Measurements from ENCODE around the gene SMAP2. TPM values are rescaled to one million over a fixed set of nuclear protein-coding genes. Genes with fewer than 3 reads are reported as not detected.

SMAP2 gene
- total RNA-seq, 1 donor from 2014 or later: 72.8 TPM

DNA sequence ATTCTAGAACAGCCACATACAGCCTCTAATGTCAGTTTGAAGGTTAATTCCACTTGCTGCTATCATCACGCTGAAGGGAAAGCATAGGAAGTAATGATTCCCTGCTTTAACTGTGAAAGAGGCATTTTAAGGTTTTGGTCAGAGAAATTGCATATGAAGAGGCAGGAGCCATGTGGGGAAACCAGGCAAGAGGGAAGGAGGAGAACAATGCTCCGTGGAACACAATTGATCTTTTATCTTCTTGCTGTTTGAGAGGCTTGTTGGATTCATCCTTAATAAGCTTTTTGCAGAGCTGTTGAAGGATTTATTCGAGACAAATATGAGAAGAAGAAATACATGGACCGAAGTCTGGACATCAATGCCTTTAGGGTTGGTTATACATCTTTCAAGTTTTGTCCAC is 35.9 kb downstream of the SMAP2 start:
- Histone ChIP-seq H3K9me3 (no peaks in the 10 kb centered on the region), H3K4me1 (peaks cover 7% of the 10 kb centered on the region), H3K36me3 (peaks cover 56% of the 10 kb centered on the region), H3K27me3 (ENCODE audit: low read depth) (no peaks in the 10 kb centered on the region), H3K4me3 (no peak overlapping the region), H3K27ac (no peak overlapping the region)
- DNase-seq: no peak
- ATAC-seq: no peak
- no peak for TF ChIP-seq CTCF (IDR thresholded peaks at IDR 0.05)
- intact Hi-C loops (cut with DNase I): no loop called here

GRCh38 chr1:40411294-40411693 is 37.8 kb downstream of the SMAP2 start:
- peaks cover 74% of the 10 kb centered on the region for H3K36me3 ChIP-seq
- no peaks in the 10 kb centered on the region for H3K9me3 ChIP-seq
- H3K27ac ChIP-seq: no peak overlapping the region
- no peaks in the 10 kb centered on the region for H3K27me3 ChIP-seq (ENCODE audit: low read depth)
- TF ChIP-seq CTCF (IDR thresholded peaks at IDR 0.05): no peak
- H3K4me1 ChIP-seq: no peaks in the 10 kb centered on the region
- ATAC-seq (no peak), DNase-seq (no peak)
- H3K4me3 ChIP-seq: no peak overlapping the region
- intact Hi-C loops (cut with DNase I): no loop called here

- TF ChIP-seq CTCF (IDR thresholded peaks at IDR 0.05): no peak
- intact Hi-C loops (cut with DNase I): no loop called here
- H3K4me3 ChIP-seq: no peak overlapping the region
- peaks cover 79% of the 10 kb centered on the region for H3K36me3 ChIP-seq
- no peaks in the 10 kb centered on the region for H3K27me3 ChIP-seq (ENCODE audit: low read depth)
- DNase-seq (no peak), ATAC-seq (no peak)
- no peaks in the 10 kb centered on the region for H3K4me1 ChIP-seq
- H3K27ac ChIP-seq: no peak overlapping the region
- no peaks in the 10 kb centered on the region for H3K9me3 ChIP-seq
Observed at GRCh38 chr1:40411843-40412242, 38.3 kb downstream of the SMAP2 start.

DNA sequence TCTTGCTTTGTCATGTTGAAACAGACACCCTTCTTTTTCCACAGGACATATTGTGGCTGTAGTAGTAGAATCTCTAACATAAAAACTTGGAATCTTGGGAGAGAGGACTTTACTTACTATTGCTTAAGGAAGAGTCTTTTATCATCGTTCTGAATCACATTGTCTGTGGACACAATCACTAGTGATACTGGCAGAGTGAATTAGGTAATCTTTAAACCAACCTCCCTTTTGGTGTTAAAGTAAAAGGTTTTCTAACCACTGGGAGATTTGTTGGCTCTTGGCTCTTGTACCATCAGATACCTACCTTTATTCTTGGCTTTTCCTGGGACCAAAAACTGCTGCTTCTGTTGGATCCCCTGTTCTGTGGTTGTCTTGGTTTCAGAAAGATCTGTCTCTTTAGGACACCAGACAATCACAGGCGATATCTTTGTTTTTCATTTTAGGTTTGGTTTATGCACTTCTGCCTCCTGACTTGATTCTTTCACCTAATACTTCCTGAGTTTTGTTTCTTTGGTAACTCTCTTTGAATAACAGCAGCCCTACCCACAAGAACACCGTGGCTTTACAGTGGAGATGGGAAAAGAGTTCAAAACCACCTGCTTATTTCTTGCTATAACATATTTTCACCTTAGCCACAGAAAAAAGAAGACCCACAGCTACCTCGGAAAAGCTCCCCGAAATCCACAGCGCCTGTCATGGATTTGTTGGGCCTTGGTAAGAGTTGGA is 40.2 kb downstream of the SMAP2 start:
- DNase-seq: no peak
- Histone ChIP-seq H3K27ac (no peak overlapping the region), H3K27me3 (ENCODE audit: low read depth) (no peaks in the 10 kb centered on the region), H3K9me3 (no peaks in the 10 kb centered on the region), H3K4me3 (no peak overlapping the region), H3K4me1 (no peaks in the 10 kb centered on the region), H3K36me3 (peaks cover 87% of the 10 kb centered on the region)
- TF ChIP-seq CTCF (IDR thresholded peaks at IDR 0.05): no peak
- ATAC-seq: no peak
- intact Hi-C loops (cut with DNase I): no loop called here

DNA sequence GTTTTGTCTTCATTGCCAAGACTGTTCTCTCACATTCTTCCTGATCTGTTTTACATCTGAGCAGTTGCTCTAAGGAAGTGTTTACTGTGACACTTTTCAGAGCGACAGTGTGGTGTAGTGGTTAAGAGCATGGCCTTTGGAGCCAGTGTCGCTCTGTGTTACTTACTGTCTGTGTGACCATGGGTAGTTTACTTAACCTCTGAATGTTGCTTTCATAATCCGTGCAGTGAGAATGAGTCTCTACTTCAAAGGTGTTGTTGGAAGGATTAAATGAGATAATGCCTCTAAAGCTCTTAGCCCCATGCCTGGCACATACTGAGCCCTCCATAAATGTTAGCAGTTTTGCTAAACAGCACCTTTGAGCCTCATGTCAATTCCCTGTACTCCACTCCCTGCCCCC is 40.8 kb downstream of the SMAP2 start:
- no peak overlapping the region for H3K27ac ChIP-seq
- DNase-seq (no peak), ATAC-seq (no peak)
- TF ChIP-seq CTCF (IDR thresholded peaks at IDR 0.05): no peak
- no peaks in the 10 kb centered on the region for H3K27me3 ChIP-seq (ENCODE audit: low read depth)
- H3K4me1 ChIP-seq: no peaks in the 10 kb centered on the region
- intact Hi-C loops (cut with DNase I): no loop called here
- H3K4me3 ChIP-seq: no peak overlapping the region
- H3K9me3 ChIP-seq: no peaks in the 10 kb centered on the region
- H3K36me3 ChIP-seq: peaks cover 87% of the 10 kb centered on the region
